Kidney (tissue), 14 donors: ENCODE data around the gene NABP1. TPM values are rescaled to one million over a fixed set of nuclear protein-coding genes. Genes with fewer than 3 reads are reported as not detected.

Source experiments
- DNase-seq, 5 donors: peaks; one replicate each; pipeline ENCODE4 v3.0.0-alpha.2; 2013 to 2020
- FAIRE-seq: peaks from 2 replicates; lab custom pipeline; 2012; peaks lifted over from hg19 to GRCh38; lab: Jason Lieb, UNC
- H3K27ac ChIP-seq, 2 donors: one replicate each; pipeline ENCODE4 v1.7.0; 2013; ENCODE audit warnings: low read depth in 2 of 2, low read length in 2 of 2, inconsistent platforms in 1 of 2
- H3K27me3 ChIP-seq: one replicate; pipeline ENCODE4 v1.7.1; 2013; ENCODE audit warnings: low read length, inconsistent platforms; ENCODE audit not compliant: control insufficient read depth, insufficient read depth
- H3K36me3 ChIP-seq, 3 donors: one replicate each; pipeline versions ENCODE4 v1.7.0 to v1.7.1; 2013; ENCODE audit warnings: low read length in 3 of 3, control low read depth in 1 of 3, inconsistent platforms in 1 of 3; ENCODE audit not compliant: insufficient read depth in 3 of 3, control insufficient read depth in 2 of 3
- H3K4me1 ChIP-seq, 3 donors: one replicate each; pipeline versions ENCODE4 v1.7.0 to v1.7.1; 2013; ENCODE audit warnings: low read length in 3 of 3, inconsistent platforms in 1 of 3, low read depth in 1 of 3; ENCODE audit not compliant: control insufficient read depth in 2 of 3, insufficient read depth in 2 of 3
- H3K4me3 ChIP-seq, 3 donors: one replicate each; pipeline versions ENCODE4 v1.7.0 to v1.8.1; 2013; ENCODE audit warnings: low read length in 3 of 3, control low read depth in 1 of 3, inconsistent platforms in 1 of 3
- H3K9ac ChIP-seq, 3 donors: one replicate each; pipeline versions ENCODE4 v1.7.0 to v1.7.1; 2013; ENCODE audit warnings: low read length in 3 of 3, control low read depth in 1 of 3, inconsistent platforms in 1 of 3
- H3K9me3 ChIP-seq, 3 donors: one replicate each; pipeline versions ENCODE4 v1.7.0 to v1.7.1; 2013; ENCODE audit warnings: low read length in 3 of 3, control low read depth in 1 of 3, inconsistent platforms in 1 of 3; ENCODE audit not compliant: control insufficient read depth in 2 of 3, insufficient read depth in 1 of 3
- CTCF ChIP-seq: IDR thresholded peaks from 3 replicates; pipeline ENCODE4 v1.5.1; 2012; ENCODE audit warnings: mild to moderate bottlenecking, moderate library complexity, borderline replicate concordance; ENCODE audit not compliant: insufficient read depth; ENCODE audit errors: extremely low read depth
- intact Hi-C: fragments of 100-400 bp; cut with DNase I; formaldehyde crosslinking; loops from one replicate; pipeline ENCODE4 v1.11.1; 2022
- polyA plus RNA-seq: library from polyadenylated mRNA; stranded (reverse); fragments of 350-450 nt; fragmentation: Illumina TruSeq; extraction: RNeasy Lipid Tissue Mini Kit (QIAGEN cat#74804); gene quantifications from one replicate; pipeline ENCODE4 v1.2.3, GENCODE V29; 2014; ENCODE audit warnings: low read depth, low replicate concordance; ENCODE audit not compliant: insufficient read depth
- total RNA-seq: library from RNA; stranded (reverse); fragmentation: NEBNext Ultra II Directional; extraction: Animal tissue kit (Norgen Biotek cat#: 25700); gene quantifications from one replicate; pipeline ENCODE4 v1.2.1, GENCODE V29; 2021
- donor health status: control.
- donor health status: control.
- donor health status: control.
- donor health status: control.
- donor health status: control.
- donor health status: DM: yes; HTN: yes; CAD: no.
- donor health status: Normal renal cell carcinoma (clear cell type).

The NABP1 gene
- total and polyA plus RNA-seq, 2 donors from 2014 or later: 9.6 to 39.7 TPM

DNA sequence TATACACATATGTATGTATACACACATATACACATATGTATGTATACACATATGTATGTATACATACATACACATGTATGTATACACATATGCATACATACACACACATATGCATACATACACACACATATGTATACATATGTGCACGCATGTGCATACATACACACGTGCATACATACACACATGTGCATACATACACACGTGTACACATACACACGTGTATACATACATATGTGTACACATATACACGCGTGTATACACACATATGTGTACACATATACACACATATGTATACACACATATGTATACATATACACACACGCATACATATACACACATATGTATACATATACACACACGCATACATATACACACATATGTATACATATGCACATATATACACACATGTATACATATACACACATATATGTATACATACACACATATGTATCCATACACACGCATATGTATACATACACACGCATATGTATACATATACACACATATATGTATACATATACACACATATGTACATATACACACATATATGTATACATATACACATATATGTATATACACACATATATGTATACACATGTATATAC, 21.5 kb downstream of the NABP1 start:
- DNase-seq: no peak
- no peak for TF ChIP-seq CTCF
- Histone ChIP-seq H3K9me3 (no peaks in the 10 kb centered on the region), H3K4me1 (peaks cover 0 to 6% (median 2%) of the 10 kb centered on the region in 3 donors), H3K9ac (no peak overlapping the region), H3K27ac (no peak overlapping the region), H3K27me3 (no peaks in the 10 kb centered on the region), H3K36me3 (peaks cover 0 to 2% (median 0%) of the 10 kb centered on the region in 3 donors), H3K4me3 (peak overlapping the region in 1 of 3 donors; percentile 3)
- intact Hi-C loops: no loop called here
- no peak for FAIRE-seq

- DNase-seq (no peak), FAIRE-seq (no peak)
- intact Hi-C loops: no loop called here
- no peaks in the 10 kb centered on the region for H3K9me3 ChIP-seq
- no peak overlapping the region for H3K27ac ChIP-seq
- peaks cover 0 to 2% (median 0%) of the 10 kb centered on the region in 3 donors for H3K4me1 ChIP-seq
- no peak for TF ChIP-seq CTCF
- no peak overlapping the region for H3K4me3 ChIP-seq
- H3K9ac ChIP-seq: no peak overlapping the region
- H3K36me3 ChIP-seq: peaks cover 0 to 2% (median 0%) of the 10 kb centered on the region in 3 donors
- no peaks in the 10 kb centered on the region for H3K27me3 ChIP-seq
Measured at GRCh38 chr2:191701029-191701428, 23.1 kb downstream of the NABP1 start.

- no peaks in the 10 kb centered on the region for H3K27me3 ChIP-seq
- FAIRE-seq (no peak), DNase-seq (no peak)
- no peak for TF ChIP-seq CTCF
- no peaks in the 10 kb centered on the region for H3K9me3 ChIP-seq
- H3K36me3 ChIP-seq: peaks cover 0 to 2% (median 0%) of the 10 kb centered on the region in 3 donors
- H3K4me1 ChIP-seq: peaks cover 0 to 2% (median 0%) of the 10 kb centered on the region in 3 donors
- no peak overlapping the region for H3K9ac ChIP-seq
- no peak overlapping the region for H3K27ac ChIP-seq
- intact Hi-C loops: no loop called here
- H3K4me3 ChIP-seq: no peak overlapping the region
Measured at GRCh38 chr2:191701696-191702095, 23.8 kb downstream of the NABP1 start.
